RWPE2 (cell line): ENCODE data around the gene SAMD15.

Experiments used
- ATAC-seq: fragments of 200-7000 bp; cut with Tn5 transposase; 3 replicates; pipeline ENCODE4 v1.9.1; 2021; ENCODE audit warnings: low read depth
- DNase-seq: peaks from one replicate; pipeline ENCODE4 v3.0.0-alpha.2; 2020; ENCODE audit warnings: low spot score
- H3K27ac ChIP-seq: fragments of 450-650 bp; 2 replicates; pipeline ENCODE4 v1.5.1; 2017; ENCODE audit warnings: mild to moderate bottlenecking; ENCODE audit not compliant: poor library complexity, severe bottlenecking
- H3K27me3 ChIP-seq: fragments of 250-450 bp; sonication (Bioruptor Pico); 2 replicates; pipeline ENCODE4 v1.5.1; 2021; ENCODE audit warnings: mild to moderate bottlenecking, moderate library complexity; ENCODE audit not compliant: insufficient read depth, poor library complexity, severe bottlenecking
- H3K36me3 ChIP-seq: fragments of 250-450 bp; sonication (Bioruptor Pico); 2 replicates; pipeline ENCODE4 v1.5.1; 2020; ENCODE audit warnings: low read depth, mild to moderate bottlenecking, moderate library complexity
- H3K4me1 ChIP-seq: fragments of 250-450 bp; sonication (Bioruptor Pico); 2 replicates; pipeline ENCODE4 v1.5.1; 2021; ENCODE audit warnings: mild to moderate bottlenecking, moderate library complexity; ENCODE audit not compliant: insufficient read depth, poor library complexity, severe bottlenecking
- H3K4me3 ChIP-seq: fragments of 250-450 bp; sonication (Bioruptor Pico); 2 replicates; pipeline ENCODE4 v1.5.1; 2021; ENCODE audit warnings: mild to moderate bottlenecking, moderate library complexity; ENCODE audit not compliant: severe bottlenecking
- H3K9me3 ChIP-seq: fragments of 250-450 bp; sonication (Bioruptor Pico); 2 replicates; pipeline ENCODE4 v1.5.1; 2021; ENCODE audit warnings: mild to moderate bottlenecking, moderate library complexity; ENCODE audit not compliant: severe bottlenecking
- TF ChIP-seq, protein P1 (sequence below): fragments of 450-650 bp; IDR thresholded peaks from one replicate; pipeline ENCODE4 v1.5.1; 2017; ENCODE audit warnings: mild to moderate bottlenecking, moderate library complexity; ENCODE audit not compliant: poor library complexity, severe bottlenecking

SAMD15 gene

DNA sequence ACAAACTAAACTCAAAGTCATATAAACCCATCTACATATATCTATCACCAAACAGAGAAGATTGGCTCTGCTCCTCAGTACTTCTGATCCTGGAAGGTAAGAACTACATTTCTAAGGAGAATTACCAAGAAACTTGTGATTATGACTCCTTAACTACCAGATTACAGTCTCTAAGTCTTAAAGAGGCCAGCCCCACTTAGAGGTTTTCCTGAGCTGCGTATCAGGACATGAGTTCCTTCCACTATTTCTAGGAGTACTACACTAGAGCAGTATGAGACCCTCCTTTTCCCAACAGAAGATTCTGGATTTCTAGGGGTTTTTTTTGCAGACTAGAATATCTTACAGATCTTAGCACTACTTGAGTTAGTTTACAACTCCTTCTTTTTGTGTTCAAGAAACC is 46.2 kb downstream of the SAMD15 start, which contains the start of gene NOXRED1:
NOXRED1 (minus strand) TSS at position 101 of the 400 bp plus-strand sequence. CDS start 634 bp downstream, outside the sequence.
- H3K9me3 ChIP-seq, result no peaks in the 10 kb centered on the region
- no peak within 1 kb of the TSS for H3K4me3 ChIP-seq
- ATAC-seq (no peak), DNase-seq (no peak)
- peaks cover 44% of the 10 kb centered on the region for H3K36me3 ChIP-seq
- no peak within 1 kb of the TSS for H3K27ac ChIP-seq
- H3K4me1 ChIP-seq, result no peaks in the 10 kb centered on the region
- H3K27me3 ChIP-seq, result no peaks in the 10 kb centered on the region
- TF ChIP-seq, protein P1, sequence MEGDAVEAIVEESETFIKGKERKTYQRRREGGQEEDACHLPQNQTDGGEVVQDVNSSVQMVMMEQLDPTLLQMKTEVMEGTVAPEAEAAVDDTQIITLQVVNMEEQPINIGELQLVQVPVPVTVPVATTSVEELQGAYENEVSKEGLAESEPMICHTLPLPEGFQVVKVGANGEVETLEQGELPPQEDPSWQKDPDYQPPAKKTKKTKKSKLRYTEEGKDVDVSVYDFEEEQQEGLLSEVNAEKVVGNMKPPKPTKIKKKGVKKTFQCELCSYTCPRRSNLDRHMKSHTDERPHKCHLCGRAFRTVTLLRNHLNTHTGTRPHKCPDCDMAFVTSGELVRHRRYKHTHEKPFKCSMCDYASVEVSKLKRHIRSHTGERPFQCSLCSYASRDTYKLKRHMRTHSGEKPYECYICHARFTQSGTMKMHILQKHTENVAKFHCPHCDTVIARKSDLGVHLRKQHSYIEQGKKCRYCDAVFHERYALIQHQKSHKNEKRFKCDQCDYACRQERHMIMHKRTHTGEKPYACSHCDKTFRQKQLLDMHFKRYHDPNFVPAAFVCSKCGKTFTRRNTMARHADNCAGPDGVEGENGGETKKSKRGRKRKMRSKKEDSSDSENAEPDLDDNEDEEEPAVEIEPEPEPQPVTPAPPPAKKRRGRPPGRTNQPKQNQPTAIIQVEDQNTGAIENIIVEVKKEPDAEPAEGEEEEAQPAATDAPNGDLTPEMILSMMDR, result no peak

DNA sequence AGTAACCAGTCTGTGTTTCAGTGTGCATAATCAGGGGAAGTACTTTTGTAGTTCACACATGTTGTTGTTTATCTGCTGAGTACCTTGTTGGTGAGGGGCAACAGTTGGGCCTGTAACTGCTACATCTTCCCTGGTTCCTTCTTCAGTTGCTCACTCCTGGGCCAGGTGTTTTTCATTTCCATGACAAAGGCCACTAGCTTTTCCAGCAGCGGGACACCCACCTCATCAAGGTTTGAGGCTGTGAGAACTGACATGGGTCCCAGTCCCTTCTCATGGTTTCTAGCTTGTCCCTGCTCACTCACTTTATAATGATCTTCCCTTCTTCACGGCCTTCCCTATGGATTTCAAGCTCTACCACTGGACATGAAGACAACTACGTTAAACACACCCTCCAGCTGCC is 47.7 kb downstream of the SAMD15 start:
- Histone ChIP-seq H3K4me1 (no peaks in the 10 kb centered on the region), H3K9me3 (no peaks in the 10 kb centered on the region), H3K4me3 (no peak overlapping the region), H3K27me3 (no peaks in the 10 kb centered on the region), H3K27ac (no peak overlapping the region), H3K36me3 (peaks cover 58% of the 10 kb centered on the region)
- DNase-seq (no peak), ATAC-seq (no peak)
- TF ChIP-seq, protein P1, result no peak

- DNase-seq (no peak), ATAC-seq (no peak)
- Histone ChIP-seq H3K9me3 (no peaks in the 10 kb centered on the region), H3K27ac (no peak overlapping the region), H3K4me3 (no peak overlapping the region), H3K36me3 (peaks cover 71% of the 10 kb centered on the region), H3K4me1 (no peaks in the 10 kb centered on the region), H3K27me3 (no peaks in the 10 kb centered on the region)
- TF ChIP-seq, protein P1, result no peak
Measured at GRCh38 chr14:77426396-77426795, 49.2 kb downstream of the SAMD15 start.

- TF ChIP-seq, protein P1, result no peak
- H3K4me1 ChIP-seq, result no peaks in the 10 kb centered on the region
- no peak for DNase-seq
- no peaks in the 10 kb centered on the region for H3K27me3 ChIP-seq
- no peak overlapping the region for H3K27ac ChIP-seq
- H3K4me3 ChIP-seq, result no peak overlapping the region
- no peaks in the 10 kb centered on the region for H3K9me3 ChIP-seq
- ATAC-seq, result no peak
- H3K36me3 ChIP-seq, result peaks cover 91% of the 10 kb centered on the region
Measured at GRCh38 chr14:77436042-77436441, 58.9 kb downstream of the SAMD15 start.

GRCh38 chr14:77438596-77438995 is 61.4 kb downstream of the SAMD15 start:
- peaks cover 91% of the 10 kb centered on the region for H3K36me3 ChIP-seq
- DNase-seq (no peak), ATAC-seq (no peak)
- no peaks in the 10 kb centered on the region for H3K9me3 ChIP-seq
- TF ChIP-seq, protein P1, result no peak
- no peak overlapping the region for H3K27ac ChIP-seq
- no peak overlapping the region for H3K4me3 ChIP-seq
- no peaks in the 10 kb centered on the region for H3K4me1 ChIP-seq
- no peaks in the 10 kb centered on the region for H3K27me3 ChIP-seq
